CD4-positive, alpha-beta T cell (primary cell): ENCODE data around the gene OPN4. TPM values are rescaled to one million over a fixed set of nuclear protein-coding genes. Genes with fewer than 3 reads are reported as not detected.
A peak's percentile ranks its signal among the peaks of the same experiment; 100 is the strongest.

ENCODE experiments used
- ATAC-seq: fragments of 200-7000 bp; cut with Tn5 transposase; one replicate; pipeline ENCODE4 v1.10.0; 2022; ENCODE audit warnings: mild to moderate bottlenecking; ENCODE audit not compliant: poor library complexity
- CTCF ChIA-PET: fragments of 350-600 bp; sonication (Branson Sonifier 250); formaldehyde crosslinking; loops from one replicate; lab custom pipeline; 2021; ENCODE audit warnings: antibody characterized with exemption, inconsistent platforms; lab: Charles Lee
- POLR2A ChIA-PET: fragments of 350-600 bp; sonication (Branson Sonifier 250); formaldehyde crosslinking; loops from one replicate; lab custom pipeline; 2021; ENCODE audit warnings: antibody characterized with exemption, inconsistent platforms; lab: Charles Lee
- DNase-seq, 14 experiments: peaks; one replicate each; pipeline ENCODE4 v3.0.0-alpha.2; 2013 to 2020; ENCODE audit warnings: mixed read lengths in 2 of 14
- H3K27ac ChIP-seq, 2 donors: one replicate each; pipeline versions ENCODE4 v1.5.1 to v1.7.0; 2013; ENCODE audit warnings: low read length in 2 of 2, low read depth in 1 of 2, mild to moderate bottlenecking in 1 of 2
- H3K27me3 ChIP-seq, 2 experiments: 1 replicate in 1 of 2; 2 replicates in 1 of 2; pipeline versions ENCODE4 v1.6.1 to v1.7.0; 2013; ENCODE audit warnings: low read length in 2 of 2, control low read depth in 1 of 2, mild to moderate bottlenecking in 1 of 2, moderate library complexity in 1 of 2; ENCODE audit not compliant: insufficient read depth in 2 of 2, control insufficient read depth in 1 of 2
- H3K36me3 ChIP-seq: one replicate; pipeline ENCODE4 v1.6.1; 2013; ENCODE audit warnings: low read length, control low read depth; ENCODE audit not compliant: insufficient read depth
- H3K4me1 ChIP-seq: one replicate; pipeline ENCODE4 v1.6.1; 2013; ENCODE audit warnings: low read length, control low read depth; ENCODE audit not compliant: insufficient read depth
- H3K4me3 ChIP-seq: one replicate; pipeline ENCODE4 v1.5.1; 2013; ENCODE audit warnings: mild to moderate bottlenecking, low read length, moderate library complexity
- H3K9me3 ChIP-seq, 2 experiments: 1 replicate in 1 of 2; 2 replicates in 1 of 2; pipeline versions ENCODE4 v1.6.1 to v1.7.0; 2013; ENCODE audit warnings: low read length in 2 of 2, mild to moderate bottlenecking in 2 of 2, control low read depth in 1 of 2, moderate library complexity in 1 of 2; ENCODE audit not compliant: control insufficient read depth in 1 of 2, insufficient read depth in 1 of 2
- H3K27ac Mint-ChIP-seq: one replicate; pipeline ENCODE4 v1.8.0; 2020; ENCODE audit warnings: mixed read lengths
- H3K27me3 Mint-ChIP-seq: one replicate; pipeline ENCODE4 v1.8.0; 2021; ENCODE audit warnings: mixed read lengths
- H3K36me3 Mint-ChIP-seq: one replicate; pipeline ENCODE4 v1.8.0; 2021; ENCODE audit warnings: low read depth, mixed read lengths
- H3K4me1 Mint-ChIP-seq: one replicate; pipeline ENCODE4 v1.8.0; 2021; ENCODE audit warnings: low read depth, mixed read lengths
- H3K4me3 Mint-ChIP-seq: one replicate; pipeline ENCODE4 v1.8.0; 2020; ENCODE audit warnings: mild to moderate bottlenecking, mixed read lengths
- H3K9me3 Mint-ChIP-seq: one replicate; pipeline ENCODE4 v1.8.0; 2020; ENCODE audit warnings: mixed read lengths
- intact Hi-C, 2 experiments: fragments of 100-400 bp; cut with DNase I in 1 of 2; cut with micrococcal nuclease in 1 of 2; formaldehyde crosslinking; loops; one replicate each; pipeline versions ENCODE4 v1.15.1 to v1.9.0; 2023 to 2025; cut with DNase I, micrococcal nuclease
- total RNA-seq, 174 experiments: library from RNA in 2 of 174; stranded (reverse) in 2 of 174; gene quantifications; one replicate each; pipeline ENCODE4 v1.2.3 and lab custom pipeline; 2021 to 2026
- TF ChIP-seq, protein P1 (sequence below): fragments of 200-600 bp; IDR thresholded peaks from one replicate; pipeline ENCODE4 v1.8.0; 2022; ENCODE audit warnings: antibody characterized with exemption, mild to moderate bottlenecking

OPN4 gene
- total RNA-seq, 2 experiments from 2014 or later, result not detected

DNA sequence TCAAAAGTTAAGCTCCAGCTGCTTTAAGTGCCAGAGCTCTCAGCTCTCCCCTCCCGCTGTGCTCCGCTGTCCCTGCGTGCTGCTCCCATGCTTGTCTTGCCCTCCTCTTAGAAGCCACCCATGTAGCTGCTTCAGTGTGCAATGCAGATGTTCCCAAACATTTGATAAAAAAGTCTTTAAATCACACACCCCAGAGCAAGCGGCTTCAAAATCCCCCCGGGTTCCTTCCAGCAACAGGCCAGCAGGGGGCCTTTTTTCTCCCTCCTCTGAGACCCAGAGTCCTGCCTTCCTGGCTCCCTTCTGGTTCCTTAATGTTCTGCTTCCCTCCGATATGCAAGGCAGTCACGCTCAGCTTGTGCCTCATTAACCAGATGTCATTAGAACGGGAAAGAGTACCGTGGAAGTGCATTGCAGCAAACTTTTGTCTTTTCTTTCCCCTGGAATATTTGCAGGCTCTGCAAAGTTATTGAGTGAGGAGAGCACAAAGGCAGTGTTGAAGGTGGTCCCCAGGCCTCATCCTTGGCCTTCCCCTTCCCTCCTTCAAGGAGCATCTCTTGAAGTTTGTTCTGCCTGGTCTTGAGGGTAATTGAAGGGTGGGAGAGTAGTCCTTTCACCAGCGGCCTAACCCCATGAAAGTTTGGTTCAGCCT, 39.5 kb downstream of the OPN4 start:
- ChIA-PET CTCF (no interaction called here), POLR2A (no interaction called here)
- Mint-ChIP-seq H3K36me3 (no peaks in the 10 kb centered on the region), H3K9me3 (no peaks in the 10 kb centered on the region), H3K27me3 (no peaks in the 10 kb centered on the region), H3K4me3 (no peak overlapping the region), H3K27ac (no peak overlapping the region), H3K4me1 (no peaks in the 10 kb centered on the region)
- TF ChIP-seq, protein P1, sequence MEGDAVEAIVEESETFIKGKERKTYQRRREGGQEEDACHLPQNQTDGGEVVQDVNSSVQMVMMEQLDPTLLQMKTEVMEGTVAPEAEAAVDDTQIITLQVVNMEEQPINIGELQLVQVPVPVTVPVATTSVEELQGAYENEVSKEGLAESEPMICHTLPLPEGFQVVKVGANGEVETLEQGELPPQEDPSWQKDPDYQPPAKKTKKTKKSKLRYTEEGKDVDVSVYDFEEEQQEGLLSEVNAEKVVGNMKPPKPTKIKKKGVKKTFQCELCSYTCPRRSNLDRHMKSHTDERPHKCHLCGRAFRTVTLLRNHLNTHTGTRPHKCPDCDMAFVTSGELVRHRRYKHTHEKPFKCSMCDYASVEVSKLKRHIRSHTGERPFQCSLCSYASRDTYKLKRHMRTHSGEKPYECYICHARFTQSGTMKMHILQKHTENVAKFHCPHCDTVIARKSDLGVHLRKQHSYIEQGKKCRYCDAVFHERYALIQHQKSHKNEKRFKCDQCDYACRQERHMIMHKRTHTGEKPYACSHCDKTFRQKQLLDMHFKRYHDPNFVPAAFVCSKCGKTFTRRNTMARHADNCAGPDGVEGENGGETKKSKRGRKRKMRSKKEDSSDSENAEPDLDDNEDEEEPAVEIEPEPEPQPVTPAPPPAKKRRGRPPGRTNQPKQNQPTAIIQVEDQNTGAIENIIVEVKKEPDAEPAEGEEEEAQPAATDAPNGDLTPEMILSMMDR, result peak; percentile 66
- Histone ChIP-seq H3K4me1 (no peaks in the 10 kb centered on the region), H3K27ac (no peak overlapping the region), H3K27me3 (no peaks in the 10 kb centered on the region), H3K36me3 (no peaks in the 10 kb centered on the region), H3K4me3 (no peak overlapping the region), H3K9me3 (no peaks in the 10 kb centered on the region)
- intact Hi-C loops, result loop anchor here in 1 of 2 experiments (1.0 kb wide), 1 partner anchor 205 kb away; no protein-coding TSS in a partner anchor
- ATAC-seq (no peak), DNase-seq (peak in 11 of 14 experiments; percentile 11 to 59 (median 27))

DNA sequence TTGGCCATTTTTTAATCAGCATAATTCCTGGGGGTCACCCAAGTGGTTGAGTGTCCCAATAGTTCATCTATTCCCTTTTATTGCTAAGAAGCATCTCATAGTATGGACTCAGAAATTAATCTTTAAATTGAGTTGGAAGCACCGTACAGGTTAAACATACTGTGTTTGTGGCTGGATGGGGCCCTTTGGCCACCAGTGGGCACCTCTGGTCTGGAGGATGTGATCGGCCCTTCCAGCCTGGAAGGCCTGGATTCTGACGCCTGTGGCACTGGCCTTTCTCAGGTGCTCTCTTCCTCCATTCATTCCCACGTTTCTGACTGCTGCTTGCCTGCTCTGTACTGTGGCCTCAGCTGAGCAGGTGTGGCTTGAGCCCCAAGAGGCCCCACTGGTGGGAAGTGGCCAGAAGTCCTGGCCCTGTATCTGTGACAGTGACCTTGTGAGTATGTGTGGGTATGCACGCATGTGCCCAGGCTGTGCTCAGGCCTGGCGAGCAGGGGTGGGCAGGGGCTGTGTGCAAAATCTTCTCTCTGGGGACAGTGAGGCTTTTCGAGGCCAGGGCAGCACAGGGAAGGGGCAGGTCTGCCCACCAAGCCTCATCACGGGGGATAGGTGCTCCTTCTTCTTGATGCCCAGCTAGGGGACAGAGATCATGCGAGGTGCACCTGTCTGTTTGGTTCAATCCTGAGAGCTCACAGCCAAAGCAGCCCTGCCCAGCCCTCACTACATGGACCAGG, 44.0 kb downstream of the OPN4 start:
- Histone ChIP-seq H3K4me1 (no peaks in the 10 kb centered on the region), H3K27ac (no peak overlapping the region), H3K36me3 (no peaks in the 10 kb centered on the region), H3K4me3 (no peak overlapping the region), H3K9me3 (no peaks in the 10 kb centered on the region), H3K27me3 (no peaks in the 10 kb centered on the region)
- ATAC-seq (no peak), DNase-seq (no peak)
- Mint-ChIP-seq H3K4me3 (no peak overlapping the region), H3K27ac (no peak overlapping the region), H3K4me1 (no peaks in the 10 kb centered on the region), H3K36me3 (no peaks in the 10 kb centered on the region), H3K9me3 (no peaks in the 10 kb centered on the region), H3K27me3 (no peaks in the 10 kb centered on the region)
- POLR2A ChIA-PET, result interaction anchor here (1.2 kb wide), 1 partner anchor 14 kb away, joined by 5 read pairs; no protein-coding TSS in a partner anchor
- TF ChIP-seq, protein P1, result no peak
- CTCF ChIA-PET, result no interaction called here
- intact Hi-C loops, result no loop called here

DNA sequence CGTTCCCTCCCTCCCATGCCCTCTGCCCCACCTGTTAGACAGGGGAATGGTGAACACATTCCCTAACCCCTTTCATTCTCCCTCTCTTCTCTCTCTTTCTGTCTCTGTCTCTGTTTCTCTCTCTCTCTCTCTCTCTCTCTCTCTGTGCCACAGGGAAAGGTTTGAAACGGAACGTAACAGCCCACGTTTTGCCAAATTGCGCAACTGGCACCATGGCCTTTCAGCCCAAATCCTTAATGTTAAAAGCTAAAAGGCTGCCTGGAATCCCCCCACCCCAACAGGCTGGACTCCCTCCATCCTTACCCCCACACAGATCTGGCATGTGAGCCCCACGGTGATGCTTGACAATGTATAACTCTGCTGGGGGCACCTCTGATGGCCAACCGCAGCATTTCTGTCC, 44.8 kb downstream of the OPN4 start:
- Histone ChIP-seq H3K4me3 (no peak overlapping the region), H3K27me3 (no peaks in the 10 kb centered on the region), H3K36me3 (no peaks in the 10 kb centered on the region), H3K27ac (no peak overlapping the region), H3K4me1 (no peaks in the 10 kb centered on the region), H3K9me3 (no peaks in the 10 kb centered on the region)
- TF ChIP-seq, protein P1, result no peak
- POLR2A ChIA-PET, result interaction anchor here (1.2 kb wide), 1 partner anchor 13 kb away, joined by 5 read pairs; no protein-coding TSS in a partner anchor
- Mint-ChIP-seq H3K4me3 (no peak overlapping the region), H3K36me3 (no peaks in the 10 kb centered on the region), H3K4me1 (no peaks in the 10 kb centered on the region), H3K27ac (no peak overlapping the region), H3K27me3 (no peaks in the 10 kb centered on the region), H3K9me3 (no peaks in the 10 kb centered on the region)
- DNase-seq (no peak), ATAC-seq (no peak)
- CTCF ChIA-PET, result no interaction called here
- intact Hi-C loops, result no loop called here
